HepG2 (cell line): ENCODE results near the gene PLIN3. TPM values are rescaled to one million over a fixed set of nuclear protein-coding genes. Genes with fewer than 3 reads are reported as not detected.

Source experiments
- KMT2A ChIP-seq: sonication (generic); formaldehyde crosslinking; IDR thresholded peaks from 2 replicates; pipeline ENCODE4 v1.4.0; 2020; ENCODE audit warnings: missing genetic modification reagents
- NRL ChIP-seq: sonication (generic); formaldehyde crosslinking; IDR thresholded peaks from 2 replicates; pipeline ENCODE4 v1.5.0; 2020; ENCODE audit warnings: missing genetic modification reagents, mild to moderate bottlenecking, moderate library complexity, borderline replicate concordance
- ZBTB4 ChIP-seq: sonication (generic); formaldehyde crosslinking; IDR thresholded peaks from 2 replicates; pipeline ENCODE4 v1.4.0; 2020; ENCODE audit warnings: missing genetic modification reagents, mild to moderate bottlenecking, borderline replicate concordance
- polyA plus RNA-seq, 8 experiments: library from polyadenylated mRNA; depleted of rRNA in 3 of 8; stranded (reverse) in 7 of 8; unstranded in 1 of 8; fragments of >200 nt; fragmentation: Illumina TruSeq in 4 of 8; extraction: Trizol in 4 of 8; gene quantifications; 2 replicates each; pipeline versions ENCODE4 v1.2.1 to v1.2.3, GENCODE V29; 2011 to 2016; ENCODE audit warnings: low read depth in 4 of 8, missing spikeins in 1 of 8, mixed read lengths in 1 of 8; ENCODE audit not compliant: insufficient read depth in 1 of 8
- total RNA-seq, 5 experiments: library from RNA; depleted of rRNA; stranded (reverse); fragments of >200 nt; fragmentation: Illumina TruSeq; extraction: Trizol; gene quantifications; 2 replicates each; pipeline ENCODE4 v1.2.3, GENCODE V29; 2016; ENCODE audit warnings: low read depth in 1 of 5
- TF ChIP-seq, protein P1 (sequence below): sonication (generic); formaldehyde crosslinking; IDR thresholded peaks from one replicate; pipeline ENCODE4 v1.5.1; 2020; ENCODE audit warnings: mild to moderate bottlenecking, missing genetic modification reagents; ENCODE audit errors: not compliant biosample characterization
- TF ChIP-seq, protein P2 (sequence below): sonication (generic); formaldehyde crosslinking; IDR thresholded peaks from 2 replicates; pipeline ENCODE4 v1.8.1; 2023; ENCODE audit warnings: mild to moderate bottlenecking, moderate library complexity, missing genetic modification reagents
- TF ChIP-seq, protein P3 (sequence below): sonication (generic); formaldehyde crosslinking; IDR thresholded peaks from 2 replicates; pipeline ENCODE4 v1.5.1; 2020; ENCODE audit warnings: missing genetic modification reagents, mild to moderate bottlenecking, borderline replicate concordance
- TF ChIP-seq, protein P4 (sequence below): sonication (generic); formaldehyde crosslinking; IDR thresholded peaks from 2 replicates; pipeline ENCODE4 v1.4.0; 2020; ENCODE audit warnings: low read depth, missing genetic modification reagents

Gene PLIN3
- total and polyA plus RNA-seq, 2 of the 13 experiments (the other 11 are each of a cell fraction or from before 2014, with no cell fraction given) = 49.3 to 57.9 TPM

GRCh38 chr19:4870025-4870700, 2.7 kb upstream of the PLIN3 start (continued):
- TF ChIP-seq, protein P1, sequence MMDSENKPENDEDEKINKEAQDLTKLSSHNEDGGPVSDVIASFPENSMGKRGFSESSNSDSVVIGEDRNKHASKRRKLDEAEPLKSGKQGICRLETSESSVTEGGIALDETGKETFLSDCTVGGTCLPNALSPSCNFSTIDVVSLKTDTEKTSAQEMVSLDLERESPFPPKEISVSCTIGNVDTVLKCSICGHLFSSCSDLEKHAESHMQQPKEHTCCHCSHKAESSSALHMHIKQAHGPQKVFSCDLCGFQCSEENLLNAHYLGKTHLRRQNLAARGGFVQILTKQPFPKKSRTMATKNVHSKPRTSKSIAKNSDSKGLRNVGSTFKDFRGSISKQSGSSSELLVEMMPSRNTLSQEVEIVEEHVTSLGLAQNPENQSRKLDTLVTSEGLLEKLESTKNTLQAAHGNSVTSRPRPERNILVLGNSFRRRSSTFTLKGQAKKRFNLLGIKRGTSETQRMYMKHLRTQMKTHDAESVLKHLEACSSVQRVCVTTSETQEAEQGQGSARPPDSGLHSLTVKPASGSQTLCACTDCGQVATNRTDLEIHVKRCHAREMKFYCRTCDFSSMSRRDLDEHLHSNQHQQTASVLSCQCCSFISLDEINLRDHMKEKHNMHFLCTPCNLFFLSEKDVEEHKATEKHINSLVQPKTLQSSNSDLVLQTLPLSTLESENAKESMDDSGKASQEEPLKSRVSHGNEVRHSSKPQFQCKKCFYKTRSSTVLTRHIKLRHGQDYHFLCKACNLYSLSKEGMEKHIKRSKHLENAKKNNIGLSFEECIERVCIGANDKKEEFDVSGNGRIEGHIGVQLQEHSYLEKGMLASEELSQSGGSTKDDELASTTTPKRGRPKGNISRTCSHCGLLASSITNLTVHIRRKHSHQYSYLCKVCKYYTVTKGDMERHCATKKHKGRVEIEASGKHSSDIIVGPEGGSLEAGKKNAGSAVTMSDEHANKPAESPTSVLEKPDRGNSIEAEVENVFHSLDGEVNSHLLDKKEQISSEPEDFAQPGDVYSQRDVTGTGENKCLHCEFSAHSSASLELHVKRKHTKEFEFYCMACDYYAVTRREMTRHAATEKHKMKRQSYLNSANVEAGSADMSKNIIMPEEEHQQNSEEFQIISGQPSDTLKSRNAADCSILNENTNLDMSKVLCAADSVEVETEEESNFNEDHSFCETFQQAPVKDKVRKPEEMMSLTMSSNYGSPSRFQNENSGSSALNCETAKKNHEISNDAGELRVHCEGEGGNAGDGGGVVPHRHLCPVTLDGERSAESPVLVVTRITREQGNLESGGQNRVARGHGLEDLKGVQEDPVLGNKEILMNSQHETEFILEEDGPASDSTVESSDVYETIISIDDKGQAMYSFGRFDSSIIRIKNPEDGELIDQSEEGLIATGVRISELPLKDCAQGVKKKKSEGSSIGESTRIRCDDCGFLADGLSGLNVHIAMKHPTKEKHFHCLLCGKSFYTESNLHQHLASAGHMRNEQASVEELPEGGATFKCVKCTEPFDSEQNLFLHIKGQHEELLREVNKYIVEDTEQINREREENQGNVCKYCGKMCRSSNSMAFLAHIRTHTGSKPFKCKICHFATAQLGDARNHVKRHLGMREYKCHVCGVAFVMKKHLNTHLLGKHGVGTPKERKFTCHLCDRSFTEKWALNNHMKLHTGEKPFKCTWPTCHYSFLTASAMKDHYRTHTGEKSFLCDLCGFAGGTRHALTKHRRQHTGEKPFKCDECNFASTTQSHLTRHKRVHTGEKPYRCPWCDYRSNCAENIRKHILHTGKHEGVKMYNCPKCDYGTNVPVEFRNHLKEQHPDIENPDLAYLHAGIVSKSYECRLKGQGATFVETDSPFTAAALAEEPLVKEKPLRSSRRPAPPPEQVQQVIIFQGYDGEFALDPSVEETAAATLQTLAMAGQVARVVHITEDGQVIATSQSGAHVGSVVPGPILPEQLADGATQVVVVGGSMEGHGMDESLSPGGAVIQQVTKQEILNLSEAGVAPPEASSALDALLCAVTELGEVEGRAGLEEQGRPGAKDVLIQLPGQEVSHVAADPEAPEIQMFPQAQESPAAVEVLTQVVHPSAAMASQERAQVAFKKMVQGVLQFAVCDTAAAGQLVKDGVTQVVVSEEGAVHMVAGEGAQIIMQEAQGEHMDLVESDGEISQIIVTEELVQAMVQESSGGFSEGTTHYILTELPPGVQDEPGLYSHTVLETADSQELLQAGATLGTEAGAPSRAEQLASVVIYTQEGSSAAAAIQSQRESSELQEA (CRISPR knock-in tag) = no peak
- TF ChIP-seq, protein P2, sequence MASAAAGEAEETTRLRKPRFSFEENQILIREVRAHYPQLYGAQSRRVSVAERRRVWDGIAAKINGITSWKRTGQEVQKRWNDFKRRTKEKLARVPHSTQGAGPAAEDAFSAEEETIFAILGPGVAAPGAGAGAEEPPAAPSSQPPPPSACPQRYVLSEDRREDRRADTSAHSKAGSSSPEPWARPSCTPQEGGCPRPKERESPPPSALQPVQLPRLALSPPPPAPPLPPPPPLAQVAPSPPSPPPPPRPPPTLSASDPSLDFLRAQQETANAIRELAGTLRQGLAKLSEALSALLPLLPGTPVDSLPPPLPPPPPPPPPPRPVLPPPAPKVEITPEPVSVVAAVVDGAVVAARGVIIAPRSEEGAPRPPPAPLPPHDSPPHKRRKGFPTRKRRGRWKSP (CRISPR knock-in tag) = no peak
- TF ChIP-seq KMT2A (CRISPR knock-in tag) (no peak), ZBTB4 (CRISPR knock-in tag) (no peak), NRL (CRISPR knock-in tag) (no peak; the same call in 1 of the 2 replicates)
- TF ChIP-seq, protein P3, sequence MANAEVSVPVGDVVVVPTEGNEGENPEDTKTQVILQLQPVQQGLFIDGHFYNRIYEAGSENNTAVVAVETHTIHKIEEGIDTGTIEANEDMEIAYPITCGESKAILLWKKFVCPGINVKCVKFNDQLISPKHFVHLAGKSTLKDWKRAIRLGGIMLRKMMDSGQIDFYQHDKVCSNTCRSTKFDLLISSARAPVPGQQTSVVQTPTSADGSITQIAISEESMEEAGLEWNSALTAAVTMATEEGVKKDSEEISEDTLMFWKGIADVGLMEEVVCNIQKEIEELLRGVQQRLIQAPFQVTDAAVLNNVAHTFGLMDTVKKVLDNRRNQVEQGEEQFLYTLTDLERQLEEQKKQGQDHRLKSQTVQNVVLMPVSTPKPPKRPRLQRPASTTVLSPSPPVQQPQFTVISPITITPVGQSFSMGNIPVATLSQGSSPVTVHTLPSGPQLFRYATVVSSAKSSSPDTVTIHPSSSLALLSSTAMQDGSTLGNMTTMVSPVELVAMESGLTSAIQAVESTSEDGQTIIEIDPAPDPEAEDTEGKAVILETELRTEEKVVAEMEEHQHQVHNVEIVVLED = peak; percentile 53; the same call in 1 of the 2 replicates
- TF ChIP-seq, protein P4, sequence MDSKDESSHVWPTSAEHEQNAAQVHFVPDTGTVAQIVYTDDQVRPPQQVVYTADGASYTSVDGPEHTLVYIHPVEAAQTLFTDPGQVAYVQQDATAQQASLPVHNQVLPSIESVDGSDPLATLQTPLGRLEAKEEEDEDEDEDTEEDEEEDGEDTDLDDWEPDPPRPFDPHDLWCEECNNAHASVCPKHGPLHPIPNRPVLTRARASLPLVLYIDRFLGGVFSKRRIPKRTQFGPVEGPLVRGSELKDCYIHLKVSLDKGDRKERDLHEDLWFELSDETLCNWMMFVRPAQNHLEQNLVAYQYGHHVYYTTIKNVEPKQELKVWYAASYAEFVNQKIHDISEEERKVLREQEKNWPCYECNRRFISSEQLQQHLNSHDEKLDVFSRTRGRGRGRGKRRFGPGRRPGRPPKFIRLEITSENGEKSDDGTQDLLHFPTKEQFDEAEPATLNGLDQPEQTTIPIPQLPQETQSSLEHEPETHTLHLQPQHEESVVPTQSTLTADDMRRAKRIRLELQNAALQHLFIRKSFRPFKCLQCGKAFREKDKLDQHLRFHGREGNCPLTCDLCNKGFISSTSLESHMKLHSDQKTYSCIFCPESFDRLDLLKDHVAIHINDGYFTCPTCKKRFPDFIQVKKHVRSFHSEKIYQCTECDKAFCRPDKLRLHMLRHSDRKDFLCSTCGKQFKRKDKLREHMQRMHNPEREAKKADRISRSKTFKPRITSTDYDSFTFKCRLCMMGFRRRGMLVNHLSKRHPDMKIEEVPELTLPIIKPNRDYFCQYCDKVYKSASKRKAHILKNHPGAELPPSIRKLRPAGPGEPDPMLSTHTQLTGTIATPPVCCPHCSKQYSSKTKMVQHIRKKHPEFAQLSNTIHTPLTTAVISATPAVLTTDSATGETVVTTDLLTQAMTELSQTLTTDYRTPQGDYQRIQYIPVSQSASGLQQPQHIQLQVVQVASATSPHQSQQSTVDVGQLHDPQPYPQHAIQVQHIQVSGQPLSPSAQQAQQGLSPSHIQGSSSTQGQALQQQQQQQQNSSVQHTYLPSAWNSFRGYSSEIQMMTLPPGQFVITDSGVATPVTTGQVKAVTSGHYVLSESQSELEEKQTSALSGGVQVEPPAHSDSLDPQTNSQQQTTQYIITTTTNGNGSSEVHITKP (CRISPR knock-in tag) = peak; percentile 95
